Suprapubic skin (tissue), 4 donors: ENCODE results near the gene PHOX2A. TPM values are rescaled to one million over a fixed set of nuclear protein-coding genes. Genes with fewer than 3 reads are reported as not detected.

Source experiments
- DNase-seq, 2 donors: peaks; one replicate each; pipeline ENCODE4 v3.0.0-alpha.2; 2019; ENCODE audit warnings: low spot score in 2 of 2
- H3K27ac ChIP-seq: fragments of 200-600 bp; sonication (generic); one replicate; pipeline ENCODE4 v1.5.1; 2019
- H3K27me3 ChIP-seq: fragments of 200-600 bp; sonication (generic); one replicate; pipeline ENCODE4 v1.5.1; 2019
- H3K36me3 ChIP-seq: fragments of 200-600 bp; sonication (generic); one replicate; pipeline ENCODE4 v1.5.1; 2019
- H3K4me1 ChIP-seq: fragments of 200-600 bp; sonication (generic); one replicate; pipeline ENCODE4 v1.5.1; 2019
- H3K4me3 ChIP-seq: fragments of 200-600 bp; sonication (generic); one replicate; pipeline ENCODE4 v1.5.1; 2019; ENCODE audit warnings: mild to moderate bottlenecking
- H3K9me3 ChIP-seq: fragments of 200-600 bp; sonication (generic); one replicate; pipeline ENCODE4 v1.5.1; 2019
- CTCF ChIP-seq, 2 donors: fragments of 200-600 bp in 1 of 2; fragments of 450-650 bp in 1 of 2; sonication (generic) in 1 of 2; IDR thresholded peaks; one replicate each; pipeline ENCODE4 v1.5.1; 2016 to 2019; ENCODE audit warnings: antibody characterized with exemption in 2 of 2, mild to moderate bottlenecking in 1 of 2, moderate library complexity in 1 of 2
- EP300 ChIP-seq: sonication (generic); formaldehyde crosslinking; IDR thresholded peaks from one replicate; pipeline ENCODE4 v1.6.1; 2017; ENCODE audit warnings: antibody characterized with exemption
- POLR2A ChIP-seq, 2 donors: fragments of 450-650 bp; IDR thresholded peaks; one replicate each; pipeline ENCODE4 v1.6.1; 2017; ENCODE audit warnings: antibody characterized with exemption in 2 of 2, mild to moderate bottlenecking in 2 of 2, moderate library complexity in 2 of 2
- POLR2AphosphoS5 ChIP-seq, 3 donors: sonication (generic); formaldehyde crosslinking; IDR thresholded peaks; one replicate each; pipeline ENCODE4 v1.6.1; 2017; ENCODE audit warnings: antibody characterized with exemption in 3 of 3
- WGBS: methylation state at CpG from one replicate; pipeline ENCODE4 v1.1.5; 2018; 5-methylcytosine and 5-hydroxymethylcytosine counted together
- total RNA-seq, 4 donors: library from RNA; depleted of rRNA; stranded (reverse); fragments of >200 nt; gene quantifications; one replicate each; pipeline ENCODE4 v1.1.0, GENCODE V29; 2016

Gene PHOX2A
- total RNA-seq, 4 donors from 2014 or later: not detected

GRCh38 chr11:72250661-72251464, 6.9 kb upstream of the PHOX2A start:
- H3K4me3 ChIP-seq: no peak overlapping the region

DNA sequence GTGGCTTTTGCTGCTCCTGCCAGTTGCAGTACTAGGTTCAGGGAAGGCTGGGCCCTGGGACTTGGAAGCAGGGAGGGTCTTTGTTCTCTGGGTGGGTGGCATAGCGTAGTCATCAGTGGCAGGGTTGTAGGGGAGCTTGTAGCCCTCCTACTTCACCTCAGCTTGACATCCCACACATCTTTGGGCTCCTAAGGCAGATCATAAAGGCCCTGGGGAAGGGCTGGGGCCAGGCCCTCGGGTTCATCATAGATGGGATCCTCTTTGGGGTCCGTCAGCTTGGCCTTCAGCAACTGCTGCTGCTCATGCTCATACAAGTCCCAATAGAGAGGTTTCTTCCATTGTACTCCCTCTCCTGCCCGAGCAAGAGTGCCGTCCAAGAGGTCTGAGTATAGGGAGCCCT, 6.0 kb upstream of the PHOX2A start:
- 93% methylated on average over 4 of the region's 5 CpGs for WGBS
- H3K27ac ChIP-seq: no peak overlapping the region
- H3K36me3 ChIP-seq: no peaks in the 10 kb centered on the region
- TF ChIP-seq POLR2AphosphoS5 (IDR thresholded peaks at IDR 0.05) (no peak), CTCF (IDR thresholded peaks at IDR 0.05) (no peak), POLR2A (IDR thresholded peaks at IDR 0.05) (no peak), EP300 (no peak)
- H3K4me1 ChIP-seq: no peaks in the 10 kb centered on the region
- no peak for DNase-seq
- H3K4me3 ChIP-seq: no peak overlapping the region
- H3K27me3 ChIP-seq: peaks cover 51% of the 10 kb centered on the region
- no peaks in the 10 kb centered on the region for H3K9me3 ChIP-seq

More at GRCh38 chr11:72250661-72251464, 6.9 kb upstream of the PHOX2A start:
- Histone ChIP-seq H3K27ac (no peak overlapping the region), H3K36me3 (no peaks in the 10 kb centered on the region), H3K27me3 (peaks cover 42% of the 10 kb centered on the region), H3K9me3 (no peaks in the 10 kb centered on the region), H3K4me1 (no peaks in the 10 kb centered on the region)
- TF ChIP-seq POLR2AphosphoS5 (IDR thresholded peaks at IDR 0.05) (no peak), CTCF (IDR thresholded peaks at IDR 0.05) (no peak), POLR2A (IDR thresholded peaks at IDR 0.05) (no peak), EP300 (no peak)
- WGBS: 90% methylated on average over 18 of the region's 24 CpGs
- no peak for DNase-seq

- H3K4me1 ChIP-seq: peaks cover 12% of the 10 kb centered on the region
- H3K9me3 ChIP-seq: no peaks in the 10 kb centered on the region
- no peak overlapping the region for H3K27ac ChIP-seq
- TF ChIP-seq POLR2A (IDR thresholded peaks at IDR 0.05) (no peak), POLR2AphosphoS5 (IDR thresholded peaks at IDR 0.05) (no peak), CTCF (IDR thresholded peaks at IDR 0.05) (no peak), EP300 (no peak)
- 49% methylated on average over 2 of the region's 2 CpGs for WGBS
- H3K4me3 ChIP-seq: no peak overlapping the region
- DNase-seq: no peak
- no peaks in the 10 kb centered on the region for H3K36me3 ChIP-seq
- H3K27me3 ChIP-seq: peaks cover 68% of the 10 kb centered on the region
These were observed 3.6 kb upstream of the PHOX2A start for GRCh38 chr11:72247584-72247983.

- 27% methylated on average over 18 of the region's 19 CpGs for WGBS
- peaks cover 81% of the 10 kb centered on the region for H3K27me3 ChIP-seq
- peaks cover 21% of the 10 kb centered on the region for H3K4me1 ChIP-seq
These were observed 1.4 kb upstream of the PHOX2A start for GRCh38 chr11:72245263-72245816.

More at GRCh38 chr11:72245263-72245816, 1.4 kb upstream of the PHOX2A start:
- TF ChIP-seq CTCF (IDR thresholded peaks at IDR 0.05): no peak
- no peak for TF ChIP-seq POLR2A (IDR thresholded peaks at IDR 0.05)
- TF ChIP-seq EP300: no peak
- TF ChIP-seq POLR2AphosphoS5 (IDR thresholded peaks at IDR 0.05): no peak
- no peaks in the 10 kb centered on the region for H3K9me3 ChIP-seq
- no peaks in the 10 kb centered on the region for H3K36me3 ChIP-seq
- H3K27ac ChIP-seq: no peak overlapping the region
- no peak for DNase-seq
- H3K4me3 ChIP-seq: no peak overlapping the region
